Kidney glomerular epithelial cell (primary cell): ENCODE results near the gene CHAC1.

Experiments used
- DNase-seq: peaks from one replicate; lab custom pipeline; 2025; lab: John Stamatoyannopoulos, UW

CHAC1 gene

DNA sequence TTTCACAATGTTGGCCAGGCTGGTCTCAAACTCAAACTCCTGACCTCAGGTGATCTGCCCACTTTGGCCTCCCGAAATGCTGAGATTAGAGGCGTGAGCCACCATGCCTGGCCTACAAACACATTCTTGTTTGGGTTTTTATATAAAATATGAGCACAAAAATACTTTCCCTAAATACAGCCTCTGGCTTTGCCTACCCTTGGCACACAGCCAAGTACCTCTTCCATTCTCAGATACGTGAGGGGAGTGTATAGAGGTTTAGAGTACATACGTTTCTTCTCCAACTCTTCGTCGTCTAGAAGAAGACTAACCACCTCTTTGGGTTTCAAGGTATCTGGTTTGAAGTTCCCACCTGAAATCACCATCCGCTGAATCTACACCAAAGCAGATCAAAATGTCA lies 33.5 kb downstream of the CHAC1 start:
- DNase-seq: no peak

DNA sequence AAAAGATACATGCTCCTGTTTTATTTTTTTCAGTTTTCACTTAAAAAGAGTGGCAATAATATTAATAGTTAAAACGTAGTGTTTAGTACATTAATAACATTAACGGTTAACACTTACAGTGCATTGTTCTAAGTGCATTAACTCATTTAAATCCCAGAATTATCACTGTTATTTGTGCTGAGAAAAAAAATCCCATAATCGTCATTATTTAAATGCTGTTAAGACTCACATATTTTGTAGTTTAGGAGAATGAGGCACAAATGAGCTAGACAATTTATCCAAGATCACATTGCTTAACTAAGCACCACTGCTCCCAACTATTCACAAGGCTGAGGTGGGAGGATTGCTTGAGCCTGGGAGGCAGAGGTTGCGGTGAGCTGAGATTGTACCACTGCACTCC lies 34.9 kb downstream of the CHAC1 start:
- DNase-seq: no peak

DNA sequence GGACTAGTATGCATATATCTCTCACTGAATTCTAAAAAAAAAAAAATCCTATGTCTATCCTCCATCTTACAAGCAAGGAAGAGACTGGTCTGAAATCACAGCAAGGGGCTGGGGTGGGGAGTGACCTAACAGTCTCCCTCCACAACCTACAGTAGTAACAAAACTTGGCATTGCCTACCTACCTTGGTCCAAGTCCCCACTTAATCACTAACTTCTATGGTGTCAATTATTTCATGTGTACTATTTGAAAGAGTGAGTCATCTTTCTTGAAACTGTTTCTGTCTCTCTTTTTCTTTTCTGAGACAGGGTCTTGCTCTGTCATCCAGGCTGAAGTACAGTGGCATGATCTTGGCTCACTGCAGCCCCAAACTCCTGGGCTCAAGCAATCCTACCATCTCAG lies 36.8 kb downstream of the CHAC1 start:
- DNase-seq: no peak

DNA sequence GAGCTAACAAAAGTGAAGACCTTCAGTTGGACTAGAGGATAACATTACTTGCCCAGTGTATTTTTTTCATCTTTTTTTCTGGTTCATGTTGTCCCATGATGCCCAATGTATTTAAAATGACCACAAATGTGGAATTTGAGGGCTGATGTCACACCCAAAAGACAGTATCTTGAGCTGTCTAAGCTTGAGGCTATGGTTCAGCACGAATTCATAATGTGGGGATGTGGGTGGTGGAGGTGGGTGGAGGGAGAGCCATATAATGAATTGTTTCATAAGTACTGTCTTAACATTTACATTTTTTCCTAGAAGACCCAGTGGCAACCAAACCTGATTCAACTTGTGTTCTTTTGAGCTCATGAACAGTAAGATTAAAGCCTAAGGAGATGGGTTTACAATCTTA lies 37.5 kb downstream of the CHAC1 start:
- no peak for DNase-seq

DNA sequence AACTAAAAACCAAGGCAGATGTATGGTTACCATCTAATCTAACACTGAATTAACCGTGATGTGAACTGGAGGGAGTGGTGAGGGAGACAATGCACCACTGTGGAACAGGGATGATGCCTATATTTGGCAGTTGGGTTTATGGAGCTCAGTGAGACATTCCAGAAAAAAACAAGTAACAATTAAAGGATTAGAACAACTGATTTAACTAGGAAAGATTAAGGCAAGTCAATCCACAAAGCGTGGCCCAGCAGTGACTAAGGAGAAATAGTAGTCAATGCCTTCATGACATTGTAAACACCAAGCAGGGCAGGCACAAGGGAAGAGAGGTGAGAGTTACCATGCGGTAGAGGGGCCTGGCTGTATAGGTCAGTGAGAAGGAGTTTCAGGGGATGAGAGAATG lies 38.1 kb downstream of the CHAC1 start:
- no peak for DNase-seq

DNA sequence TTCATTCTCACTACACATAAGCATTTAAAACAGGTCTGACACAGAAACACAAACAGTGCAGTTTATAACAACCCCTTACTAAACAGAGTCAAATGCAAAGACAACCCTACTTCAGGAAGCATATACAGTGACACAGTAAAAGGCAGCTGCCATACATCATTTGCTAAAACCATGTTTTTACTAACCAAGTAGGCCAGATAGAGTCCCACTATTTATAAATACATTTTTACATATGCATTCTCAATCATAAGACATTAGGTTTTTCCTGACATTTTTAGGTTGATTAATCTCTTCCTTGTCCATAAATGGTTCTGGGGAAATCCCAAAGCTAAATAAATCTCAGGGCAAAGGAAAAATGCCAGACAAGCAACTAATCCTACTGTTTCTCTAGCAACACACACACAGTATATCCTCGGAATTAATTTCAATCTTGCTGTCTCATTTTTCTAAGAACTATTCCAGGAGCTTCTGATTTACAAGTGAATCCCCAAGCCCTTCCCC lies 39.0 kb downstream of the CHAC1 start:
- peak; percentile 16 for DNase-seq

DNA sequence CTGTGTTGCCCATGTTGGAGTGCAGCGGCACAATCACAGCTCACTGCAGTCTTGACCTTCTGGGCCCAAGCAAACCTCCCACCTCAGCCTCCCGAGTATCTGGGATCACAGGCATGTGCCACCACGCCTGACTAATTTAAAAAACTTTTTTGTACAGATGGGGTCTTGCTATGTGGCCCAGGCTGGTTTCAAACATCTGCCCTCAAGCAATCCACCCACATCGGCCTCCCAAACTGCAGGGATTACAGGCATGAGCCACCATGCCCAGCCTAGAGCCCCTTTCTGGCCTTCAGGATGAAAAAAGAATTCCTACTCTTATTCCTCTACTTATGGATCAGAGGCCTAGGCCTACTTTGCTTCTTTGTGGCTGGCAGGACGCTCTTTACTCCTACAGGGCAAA lies 39.6 kb downstream of the CHAC1 start:
- DNase-seq: no peak

DNA sequence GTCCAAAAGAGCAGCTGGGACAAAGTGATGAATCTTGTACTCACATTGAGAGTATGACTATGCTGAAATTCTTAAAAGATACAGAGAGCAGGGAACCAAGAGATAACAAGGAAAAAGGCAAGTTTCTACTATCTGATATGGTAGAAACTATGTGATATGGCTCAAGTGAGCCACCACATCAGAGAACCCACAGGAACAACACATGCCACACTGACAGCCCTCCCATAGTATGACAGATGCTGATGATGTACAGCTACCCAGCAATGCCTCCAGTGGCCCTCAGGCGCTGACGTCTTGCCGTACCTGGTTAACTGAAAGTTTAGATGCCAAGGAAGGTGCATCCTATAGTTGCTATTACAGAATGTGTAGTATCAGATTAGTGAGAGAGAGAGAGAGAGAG lies 42.4 kb downstream of the CHAC1 start:
- no peak for DNase-seq

DNA sequence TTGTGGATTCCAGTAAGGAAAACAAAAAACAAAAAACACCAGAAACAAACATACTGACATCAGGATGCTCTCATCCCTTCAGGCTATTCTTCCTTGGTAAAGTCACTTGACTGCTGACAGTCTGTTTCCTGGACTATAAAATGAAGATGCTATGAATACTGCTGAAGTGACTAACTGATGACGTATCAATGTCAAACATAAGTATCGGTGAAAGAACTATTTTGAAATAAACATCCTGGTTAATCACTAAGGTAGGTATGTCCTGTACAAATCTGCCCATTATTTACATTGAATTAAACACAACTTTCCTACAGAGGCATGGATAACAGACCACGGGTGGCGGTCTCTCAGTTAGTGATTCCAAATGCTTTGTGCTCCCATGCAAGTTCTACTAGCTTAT lies 45.9 kb downstream of the CHAC1 start:
- DNase-seq: no peak

DNA sequence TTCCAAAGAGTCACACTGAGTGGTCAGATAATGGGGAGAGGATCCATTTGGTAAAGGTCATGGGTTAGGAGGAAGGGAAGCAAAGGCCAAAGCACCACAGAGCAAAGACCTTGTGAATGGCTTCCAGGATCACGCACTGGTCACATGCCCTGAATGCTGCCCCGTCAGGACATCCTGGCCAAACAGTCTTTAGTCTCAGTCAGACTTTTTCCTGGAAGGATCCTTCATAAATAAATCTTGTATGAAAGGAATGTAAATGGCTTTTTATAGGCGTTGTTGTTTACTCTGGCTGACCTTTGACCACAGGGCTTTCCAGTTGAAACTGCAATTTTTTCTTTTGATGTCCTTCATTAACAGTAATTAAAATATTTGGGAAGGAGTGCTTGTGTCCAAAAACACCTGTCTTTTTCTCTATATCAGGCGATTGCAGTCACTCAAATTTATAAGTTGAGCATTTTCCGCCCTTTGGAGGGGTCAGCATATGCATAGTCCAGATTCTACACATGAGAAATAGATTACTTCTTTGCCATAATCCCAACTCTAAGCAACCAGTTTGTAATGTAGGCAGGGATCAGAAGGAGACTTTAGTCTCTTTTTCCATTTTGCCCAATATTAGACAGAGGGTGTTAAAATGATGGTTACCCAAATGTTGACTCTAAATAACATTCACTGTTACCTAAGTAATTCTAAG lies 48.4 kb downstream of the CHAC1 start:
- no peak for DNase-seq

DNA sequence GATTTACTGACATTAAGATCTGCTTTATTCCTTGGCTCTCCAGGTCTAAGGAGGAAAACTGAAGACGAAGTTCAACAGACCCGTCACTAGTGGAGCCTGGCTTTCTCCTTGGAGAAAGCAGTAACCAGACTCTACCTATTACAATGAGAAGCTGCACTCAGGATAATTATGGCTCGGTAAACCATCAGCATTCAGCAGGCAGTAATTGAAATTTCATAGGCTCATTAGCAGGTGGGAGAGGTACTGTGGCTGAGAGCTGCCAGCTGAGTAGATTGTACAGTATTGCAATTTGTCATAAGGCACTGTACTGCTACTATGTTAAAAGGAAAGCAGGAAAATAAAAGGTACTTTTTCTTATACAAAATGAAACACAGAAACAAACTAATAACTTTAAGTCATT lies 51.2 kb downstream of the CHAC1 start:
- DNase-seq: no peak
